Panc1 (cell line): ENCODE results near the gene RAB7B. TPM values are rescaled to one million over a fixed set of nuclear protein-coding genes. Genes with fewer than 3 reads are reported as not detected.

Experiments used
- ATAC-seq: fragments of 200-7000 bp; cut with Tn5 transposase; 2 replicates; pipeline ENCODE4 v1.9.1; 2020; ENCODE audit warnings: mild to moderate bottlenecking, moderate library complexity
- BruUV-seq: library from RNA; stranded (reverse); fragments of 400-500 nt; replicated peaks from 2 replicates; lab custom pipeline; 2021; lab: Mats Ljungman, UMichigan
- CTCF ChIA-PET: fragments of 300-600 bp; sonication (Branson Sonifier 250); formaldehyde crosslinking; loops from one replicate; lab custom pipeline; 2022; ENCODE audit warnings: antibody characterized with exemption; lab: Charles Lee
- POLR2A ChIA-PET: fragments of 300-600 bp; sonication (Branson Sonifier 250); formaldehyde crosslinking; loops from one replicate; lab custom pipeline; 2022; ENCODE audit warnings: antibody characterized with exemption; lab: Charles Lee
- DNase-seq: peaks from one replicate; pipeline ENCODE4 v3.0.0-alpha.2; 2010; ENCODE audit warnings: low read depth, low spot score
- H3K27ac ChIP-seq: 2 replicates; pipeline ENCODE4 v1.5.1; 2011; ENCODE audit warnings: mild to moderate bottlenecking, low read length, inconsistent platforms
- H3K27me3 ChIP-seq: fragments of 200-500 bp; sonication (Bioruptor generic); 2 replicates; pipeline ENCODE4 v1.6.0; 2014; ENCODE audit warnings: low read length, inconsistent platforms; ENCODE audit not compliant: control insufficient read depth, insufficient read depth
- H3K36me3 ChIP-seq: fragments of 200-500 bp; sonication (Bioruptor generic); 2 replicates; pipeline ENCODE4 v1.5.1; 2014; ENCODE audit warnings: inconsistent platforms, mild to moderate bottlenecking, low read length, moderate library complexity; ENCODE audit not compliant: control insufficient read depth, insufficient read depth
- H3K4me1 ChIP-seq: 2 replicates; pipeline ENCODE4 v1.5.1; 2011; ENCODE audit warnings: inconsistent platforms, mild to moderate bottlenecking, low read length, moderate library complexity; ENCODE audit not compliant: control insufficient read depth, insufficient read depth
- H3K4me3 ChIP-seq, 2 experiments: 2 replicates each; pipeline ENCODE4 v1.5.1; 2011 to 2012; ENCODE audit warnings: low read depth in 2 of 2, low read length in 2 of 2, mild to moderate bottlenecking in 2 of 2, inconsistent platforms in 1 of 2, moderate library complexity in 1 of 2
- H3K9me3 ChIP-seq: fragments of 200-500 bp; sonication (Bioruptor generic); 2 replicates; pipeline ENCODE4 v1.5.1; 2014; ENCODE audit warnings: low read depth, mild to moderate bottlenecking, inconsistent platforms, low read length, moderate library complexity; ENCODE audit not compliant: control insufficient read depth, insufficient read depth
- POLR2AphosphoS5 ChIP-seq: IDR thresholded peaks from 2 replicates; pipeline ENCODE4 v1.6.1; 2012; ENCODE audit warnings: mild to moderate bottlenecking, low read depth, low read length, moderate library complexity
- REST ChIP-seq, 2 experiments: IDR thresholded peaks; 2 replicates each; pipeline ENCODE4 v1.6.1; 2011 to 2012; ENCODE audit warnings: low read depth in 2 of 2, control low read depth in 1 of 2, low read length in 1 of 2, mild to moderate bottlenecking in 1 of 2, moderate library complexity in 1 of 2; ENCODE audit not compliant: insufficient read depth in 1 of 2
- SIN3A ChIP-seq: IDR thresholded peaks from 2 replicates; pipeline ENCODE4 v1.6.1; 2012; ENCODE audit warnings: low read depth, mild to moderate bottlenecking, low read length, moderate library complexity, borderline replicate concordance; ENCODE audit not compliant: insufficient read depth
- TCF7L2 ChIP-seq: IDR thresholded peaks from 2 replicates; pipeline ENCODE4 v1.6.1; 2011; ENCODE audit warnings: mild to moderate bottlenecking, low read depth, low read length, inconsistent platforms
- in situ Hi-C: cut with HindIII; loops from 2 replicates; pipeline ENCODE4 v1.10.0; 2016; ENCODE audit warnings: low sequenced_read_pairs, low pct_unique_long_range_greater_than_20kb
- intact Hi-C: fragments of 100-400 bp; cut with micrococcal nuclease; formaldehyde crosslinking; loops from one replicate; pipeline ENCODE4 v1.10.0; 2022; ENCODE audit not compliant: unreplicated experiment
- total RNA-seq: library from RNA; stranded (reverse); gene quantifications from one replicate; pipeline ENCODE4 v1.2.1, GENCODE V29; 2021; ENCODE audit not compliant: unreplicated experiment
- TF ChIP-seq, protein P1 (sequence below): fragments of 450-650 bp; IDR thresholded peaks from 2 replicates; pipeline ENCODE4 v1.5.1; 2017; ENCODE audit warnings: mild to moderate bottlenecking

Gene RAB7B
- total RNA-seq, 1 experiment from 2014 or later = 0.05 TPM

DNA sequence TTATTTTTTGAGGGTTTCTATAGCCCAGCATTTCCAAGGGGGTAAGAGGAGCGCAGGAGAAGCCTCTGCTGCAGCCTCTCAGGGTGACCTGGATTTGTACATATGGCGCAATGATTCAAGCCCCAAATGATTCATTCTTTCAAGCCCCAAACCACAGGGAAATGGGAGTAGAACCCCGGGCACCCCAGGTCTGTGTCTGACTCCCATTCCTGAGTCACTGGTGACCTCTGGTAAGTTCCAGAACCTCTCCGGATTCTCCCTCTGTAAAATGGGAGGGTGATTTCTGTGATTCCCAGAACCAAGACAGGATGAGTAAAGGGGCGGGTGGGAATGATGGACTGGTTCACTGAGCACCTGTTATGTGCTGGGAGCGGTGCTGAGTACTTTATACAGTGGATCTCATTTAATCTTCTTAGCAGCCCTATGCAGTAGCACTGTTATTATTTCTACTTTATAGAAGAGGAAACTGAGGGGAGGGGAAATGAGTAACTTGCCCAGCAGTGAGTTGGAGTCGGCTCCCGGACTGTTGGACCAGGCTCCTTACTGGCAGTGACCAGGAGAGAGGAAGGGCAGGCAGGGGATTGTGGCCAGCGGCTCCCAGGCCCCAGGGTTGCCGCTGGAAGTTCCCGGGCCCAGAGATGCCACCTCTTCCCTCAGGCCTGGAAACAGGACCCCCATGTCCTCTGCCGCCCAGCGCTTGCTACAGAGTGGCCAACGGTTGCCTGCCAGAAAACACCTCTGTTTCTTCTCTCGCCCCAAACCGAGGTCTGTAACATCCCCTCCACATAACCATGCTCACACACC, 39.6 kb downstream of the RAB7B start:
- Histone ChIP-seq H3K4me3 (no peak overlapping the region), H3K27ac (no peak overlapping the region), H3K27me3 (peaks cover 2% of the 10 kb centered on the region; the same call in 1 of the 2 replicates), H3K36me3 (no peaks in the 10 kb centered on the region), H3K4me1 (no peaks in the 10 kb centered on the region), H3K9me3 (no peaks in the 10 kb centered on the region)
- BruUV-seq = no TSS peak
- ATAC-seq = no peak
- no peak for DNase-seq
- no peak for TF ChIP-seq POLR2AphosphoS5
- TF ChIP-seq, protein P1, sequence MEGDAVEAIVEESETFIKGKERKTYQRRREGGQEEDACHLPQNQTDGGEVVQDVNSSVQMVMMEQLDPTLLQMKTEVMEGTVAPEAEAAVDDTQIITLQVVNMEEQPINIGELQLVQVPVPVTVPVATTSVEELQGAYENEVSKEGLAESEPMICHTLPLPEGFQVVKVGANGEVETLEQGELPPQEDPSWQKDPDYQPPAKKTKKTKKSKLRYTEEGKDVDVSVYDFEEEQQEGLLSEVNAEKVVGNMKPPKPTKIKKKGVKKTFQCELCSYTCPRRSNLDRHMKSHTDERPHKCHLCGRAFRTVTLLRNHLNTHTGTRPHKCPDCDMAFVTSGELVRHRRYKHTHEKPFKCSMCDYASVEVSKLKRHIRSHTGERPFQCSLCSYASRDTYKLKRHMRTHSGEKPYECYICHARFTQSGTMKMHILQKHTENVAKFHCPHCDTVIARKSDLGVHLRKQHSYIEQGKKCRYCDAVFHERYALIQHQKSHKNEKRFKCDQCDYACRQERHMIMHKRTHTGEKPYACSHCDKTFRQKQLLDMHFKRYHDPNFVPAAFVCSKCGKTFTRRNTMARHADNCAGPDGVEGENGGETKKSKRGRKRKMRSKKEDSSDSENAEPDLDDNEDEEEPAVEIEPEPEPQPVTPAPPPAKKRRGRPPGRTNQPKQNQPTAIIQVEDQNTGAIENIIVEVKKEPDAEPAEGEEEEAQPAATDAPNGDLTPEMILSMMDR = no peak
- TF ChIP-seq REST (IDR thresholded peaks at IDR 0.05; ENCODE audit: insufficient read depth in 1 of 2, low read depth in 2 of 2, low read length in 1 of 2) = no peak
- no peak for TF ChIP-seq SIN3A
- TF ChIP-seq TCF7L2 = no peak
- CTCF ChIA-PET = interaction anchor here (1.1 kb wide), 1 partner anchor 45 kb away, joined by 4 read pairs; no protein-coding TSS in a partner anchor
- intact Hi-C loops (no loop called here), in situ Hi-C loops (no loop called here)
- POLR2A ChIA-PET = no interaction called here

DNA sequence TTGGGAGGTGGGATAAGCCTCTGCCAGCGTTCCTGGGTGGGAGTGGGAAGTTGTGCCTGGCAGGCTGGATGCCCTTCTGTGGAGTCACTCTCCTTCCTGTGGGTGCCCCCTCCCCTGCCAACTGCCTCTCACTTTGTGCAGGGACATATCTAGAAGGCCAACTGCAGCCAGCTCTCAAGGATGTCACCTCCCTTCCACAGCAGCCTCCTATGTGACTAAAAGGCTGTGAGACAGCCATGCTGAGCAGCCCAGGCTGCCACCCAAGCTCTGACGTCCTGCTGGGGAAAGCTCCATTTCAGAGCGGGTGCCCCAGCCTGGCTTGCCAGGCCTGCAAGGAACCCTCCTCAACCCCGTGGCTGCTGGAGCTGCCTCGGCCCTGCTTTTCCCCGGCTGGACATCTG, 40.4 kb downstream of the RAB7B start:
- H3K27ac ChIP-seq = no peak overlapping the region
- CTCF ChIA-PET = interaction anchor here (1.1 kb wide), 1 partner anchor 44 kb away, joined by 4 read pairs; no protein-coding TSS in a partner anchor
- no peak for TF ChIP-seq TCF7L2
- no peak for TF ChIP-seq SIN3A
- no peak for TF ChIP-seq POLR2AphosphoS5
- TF ChIP-seq, protein P1 = no peak
- TF ChIP-seq REST (IDR thresholded peaks at IDR 0.05; ENCODE audit: insufficient read depth in 1 of 2, low read depth in 2 of 2, low read length in 1 of 2) = no peak
- in situ Hi-C loops (no loop called here), intact Hi-C loops (no loop called here)
- DNase-seq (no peak), ATAC-seq (no peak)
- H3K36me3 ChIP-seq = no peaks in the 10 kb centered on the region
- BruUV-seq = no TSS peak
- H3K9me3 ChIP-seq = no peaks in the 10 kb centered on the region
- H3K4me3 ChIP-seq = no peak overlapping the region
- H3K4me1 ChIP-seq = no peaks in the 10 kb centered on the region
- POLR2A ChIA-PET = no interaction called here
- H3K27me3 ChIP-seq = peaks cover 2% of the 10 kb centered on the region
